HG03439 (cell line): ENCODE data around the gene MLLT3.

Source experiments
- ATAC-seq: cut with Tn5 transposase; IDR thresholded peaks from one replicate; pipeline ENCODE4 v1.9.1; 2021; ENCODE audit warnings: mild to moderate bottlenecking, moderate library complexity; ENCODE audit not compliant: unreplicated experiment

MLLT3 gene

DNA sequence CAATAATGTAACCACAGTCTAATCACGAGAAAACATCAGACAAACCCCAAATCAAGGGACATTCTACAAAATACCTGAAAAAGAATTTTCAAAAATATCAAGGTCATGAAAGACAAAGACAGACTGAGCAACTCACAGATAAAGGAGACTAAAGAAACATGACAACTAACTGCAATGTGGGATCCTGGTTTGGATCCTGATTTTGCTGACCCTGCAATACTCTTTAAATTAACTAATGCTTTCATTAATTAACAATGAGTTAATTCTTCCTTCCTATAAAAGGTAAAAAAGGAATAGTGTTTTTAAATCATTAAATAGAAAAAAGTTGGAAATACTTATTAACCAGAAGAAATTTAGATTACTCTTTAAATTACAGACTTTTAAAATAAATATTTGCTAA lies 103.6 kb downstream of the MLLT3 start:
- ATAC-seq, result no peak

DNA sequence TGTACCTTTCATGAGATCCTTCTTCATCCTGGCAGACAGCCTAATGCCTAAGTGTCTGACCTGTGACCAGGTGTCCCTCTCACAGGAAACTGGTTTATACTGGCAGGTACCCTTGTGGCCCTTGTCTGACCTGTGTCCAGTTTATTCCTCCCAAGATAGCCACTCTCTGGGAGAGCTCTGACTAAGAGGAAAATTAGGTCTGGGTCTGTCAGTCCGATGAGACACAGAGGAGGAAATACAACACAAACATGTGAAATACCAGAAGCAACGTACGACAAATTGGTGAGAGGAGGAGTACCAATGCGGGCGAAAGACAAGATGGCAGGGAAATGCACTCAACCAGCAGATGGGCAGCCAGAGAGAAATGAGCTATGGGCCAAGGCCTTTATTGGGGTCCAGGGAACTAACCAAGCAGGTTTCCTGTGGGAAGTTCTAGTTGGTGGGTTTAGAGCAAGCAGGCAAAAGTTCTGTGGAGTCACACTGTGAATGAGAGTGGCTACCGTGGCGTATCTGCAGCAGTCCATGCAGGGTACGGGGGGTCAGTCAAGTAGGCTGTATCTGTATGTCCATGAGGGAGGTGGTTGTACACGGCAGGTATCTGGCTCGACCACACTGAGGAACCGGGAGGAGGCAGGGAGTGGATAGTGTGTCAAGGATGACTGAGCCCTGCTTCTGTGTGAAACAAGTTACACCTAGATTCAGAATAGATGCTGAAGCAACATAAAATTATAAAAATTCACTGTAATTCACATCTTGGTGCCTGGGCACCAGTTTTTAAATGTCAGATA lies 109.0 kb downstream of the MLLT3 start:
- no peak for ATAC-seq

- ATAC-seq, result no peak
These were observed 109.7 kb downstream of the MLLT3 start for GRCh38 chr9:20512636-20513035.

DNA sequence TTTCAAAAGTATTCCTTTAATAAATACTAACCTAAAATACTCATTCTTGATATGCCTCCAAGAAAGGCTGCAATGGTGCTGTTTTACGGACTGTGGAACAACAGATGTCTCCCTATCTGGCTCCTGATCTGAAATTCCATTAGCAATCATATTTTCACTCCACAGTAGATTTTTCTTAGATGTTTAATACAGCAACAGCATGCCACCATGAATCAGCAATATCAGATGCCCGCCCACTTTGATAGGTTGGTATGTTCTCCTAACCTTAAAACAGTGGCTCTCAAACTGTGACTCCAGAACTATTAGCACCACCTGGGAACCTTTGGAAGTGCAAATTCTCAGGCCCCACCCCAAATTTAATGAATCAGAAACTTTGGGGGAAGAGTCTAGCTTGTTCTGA lies 110.2 kb downstream of the MLLT3 start:
- no peak for ATAC-seq

GRCh38 chr9:20511686-20512085 lies 110.6 kb downstream of the MLLT3 start:
- ATAC-seq, result no peak

- ATAC-seq, result no peak
These were observed 112.8 kb downstream of the MLLT3 start for GRCh38 chr9:20509466-20509865.

DNA sequence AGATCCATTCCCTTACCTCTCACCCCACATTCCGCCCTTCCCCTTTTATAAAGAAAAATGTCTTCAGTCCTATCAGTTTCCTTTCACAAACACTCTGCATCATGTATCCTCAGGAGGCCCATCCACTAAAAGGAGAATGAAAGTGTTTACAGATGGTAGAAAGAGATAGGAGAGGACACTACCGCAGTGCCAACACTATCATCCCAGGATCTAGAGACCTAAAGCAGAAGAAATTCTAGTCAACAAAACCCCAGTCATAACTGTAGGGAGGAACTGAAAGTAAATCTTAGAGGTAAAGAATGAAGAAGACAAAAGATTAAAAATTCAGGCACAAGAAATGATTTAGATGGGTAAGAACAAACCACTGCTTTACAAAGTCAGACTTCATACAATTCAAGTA lies 114.1 kb downstream of the MLLT3 start:
- no peak for ATAC-seq

DNA sequence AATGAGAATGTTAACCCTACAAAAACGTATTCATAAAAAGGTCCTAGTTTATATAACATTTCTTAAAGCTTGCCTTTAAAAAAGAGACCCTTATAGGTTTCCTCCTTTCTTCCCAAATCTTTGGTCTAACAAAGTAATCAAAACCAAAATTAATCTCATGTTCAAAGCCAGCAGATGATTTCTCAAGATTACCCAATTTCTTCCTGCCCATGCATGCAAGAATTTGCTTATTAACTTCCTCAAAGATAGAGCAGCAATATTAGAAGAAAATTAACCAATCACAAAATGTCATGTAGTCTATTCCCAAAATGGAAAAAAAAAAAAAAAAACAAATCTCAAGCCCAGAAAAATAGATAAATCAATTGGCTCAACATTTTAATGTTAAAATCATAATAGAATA lies 114.9 kb downstream of the MLLT3 start:
- ATAC-seq, result no peak

GRCh38 chr9:20506099-20506900 lies 116.0 kb downstream of the MLLT3 start:
- ATAC-seq, result no peak

- no peak for ATAC-seq
These were observed 116.7 kb downstream of the MLLT3 start for GRCh38 chr9:20505574-20505973.

- no peak for ATAC-seq
These were observed 117.4 kb downstream of the MLLT3 start for GRCh38 chr9:20504930-20505329.

DNA sequence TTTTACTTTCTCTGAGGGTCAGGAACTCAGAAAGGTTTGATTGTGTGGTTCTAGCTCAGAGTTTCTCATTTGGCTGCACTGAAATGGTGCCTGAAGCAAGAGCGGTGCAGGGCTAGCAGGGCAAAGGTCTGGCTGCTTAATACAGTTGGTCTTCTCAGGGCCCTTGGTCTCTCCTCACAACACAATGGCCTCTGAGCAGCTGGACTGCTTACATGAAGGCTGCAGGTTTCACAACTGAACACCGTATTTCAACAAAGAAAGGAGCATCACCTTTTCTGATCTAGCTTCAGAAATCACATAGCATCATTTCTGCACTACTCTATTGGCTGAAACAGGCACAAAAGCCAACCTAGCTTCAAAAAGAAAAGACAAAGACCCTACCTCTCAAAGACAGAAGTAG lies 122.2 kb downstream of the MLLT3 start:
- ATAC-seq, result no peak

- no peak for ATAC-seq
These were observed 123.3 kb downstream of the MLLT3 start for GRCh38 chr9:20499013-20499412.

GRCh38 chr9:20496328-20496727 lies 126.0 kb downstream of the MLLT3 start:
- ATAC-seq, result no peak

DNA sequence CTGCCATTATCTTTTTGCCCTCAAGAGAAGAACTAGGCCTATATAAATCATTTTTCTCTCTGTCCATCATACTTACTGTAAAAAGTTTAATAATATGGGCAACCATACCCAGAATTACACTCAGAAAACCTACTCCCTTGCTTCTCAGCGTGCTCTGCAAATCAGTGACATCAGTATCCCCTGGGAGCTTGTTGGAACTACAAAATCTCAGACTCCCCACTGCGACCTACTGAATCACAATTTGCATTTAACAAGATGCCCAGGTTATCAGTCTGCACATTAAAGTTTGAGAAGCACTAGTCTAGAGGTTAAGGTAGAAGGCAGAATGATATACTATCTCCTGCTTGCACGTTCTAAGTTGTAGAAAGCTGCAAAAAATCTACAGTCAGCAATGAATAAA lies 127.2 kb downstream of the MLLT3 start:
- no peak for ATAC-seq

- no peak for ATAC-seq
These were observed 128.3 kb downstream of the MLLT3 start for GRCh38 chr9:20494035-20494434.

GRCh38 chr9:20492772-20493171 lies 129.5 kb downstream of the MLLT3 start:
- ATAC-seq, result no peak

DNA sequence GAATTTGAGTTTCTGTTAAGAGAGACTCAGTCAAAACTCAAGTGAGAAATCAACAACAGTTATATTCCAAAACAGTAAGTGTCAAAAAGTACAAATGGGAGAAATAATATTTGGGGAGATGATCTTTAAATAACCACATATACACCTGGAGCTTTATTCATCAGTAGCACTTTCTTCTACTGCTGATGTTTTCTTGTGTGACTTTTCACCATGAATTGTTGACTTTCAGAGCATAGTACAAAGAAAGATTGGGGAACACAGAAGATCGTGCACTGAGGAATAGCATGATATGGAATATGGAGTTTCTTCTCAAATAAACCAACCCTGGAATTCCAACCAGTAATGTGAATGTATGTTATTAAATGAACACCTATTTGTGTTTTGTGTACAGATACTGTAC lies 130.7 kb downstream of the MLLT3 start:
- no peak for ATAC-seq

GRCh38 chr9:20490246-20490834 lies 132.0 kb downstream of the MLLT3 start:
- ATAC-seq, result no peak

GRCh38 chr9:20488691-20489090 lies 133.6 kb downstream of the MLLT3 start:
- no peak for ATAC-seq

- no peak for ATAC-seq
These were observed 135.7 kb downstream of the MLLT3 start for GRCh38 chr9:20486552-20486951.

DNA sequence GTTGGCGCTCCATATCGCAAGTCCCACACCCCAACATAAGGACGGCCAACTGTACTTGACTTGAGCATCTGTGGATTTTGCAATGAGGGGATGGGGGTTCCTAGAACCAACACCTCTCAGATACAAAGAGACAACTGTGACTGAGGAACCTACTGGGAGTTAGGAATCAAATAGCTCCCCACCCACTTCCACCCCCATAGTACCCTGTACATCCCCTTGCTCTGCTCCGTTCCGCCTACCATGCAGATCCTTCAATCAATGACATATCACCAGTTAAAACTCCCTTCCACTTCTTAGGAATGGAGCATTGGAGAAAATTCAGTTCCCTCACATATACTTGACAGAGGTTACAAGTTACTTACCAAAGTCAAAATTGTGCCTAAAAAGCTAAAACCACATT lies 140.9 kb downstream of the MLLT3 start:
- ATAC-seq, result no peak
